Left cardiac atrium (tissue), 4 donors: ENCODE results near the gene CNPY4. TPM values are rescaled to one million over a fixed set of nuclear protein-coding genes. Genes with fewer than 3 reads are reported as not detected.
"Not testable (repeated sequence)": the region's sequence is repeated elsewhere in the genome, so short reads cannot be mapped to it uniquely, and the experiment has no call there.

Experiments used
- ATAC-seq, 2 donors: fragments of 200-7000 bp; cut with Tn5 transposase; one replicate each; pipeline ENCODE4 v1.9.1; 2020; ENCODE audit warnings: mild to moderate bottlenecking in 2 of 2, moderate library complexity in 2 of 2
- DNase-seq: peaks from one replicate; pipeline ENCODE4 v3.0.0-alpha.2; 2020
- intact Hi-C, 2 donors: fragments of 100-400 bp; cut with DNase I; formaldehyde crosslinking; loops; one replicate each; pipeline versions ENCODE4 v1.14.1 to v1.15.1; 2022 to 2023
- total RNA-seq, 2 donors: library from RNA; stranded (reverse); fragmentation: NEBNext Ultra II Directional; extraction: Animal tissue kit (Norgen Biotek cat#: 25700); gene quantifications; one replicate each; pipeline ENCODE4 v1.2.1, GENCODE V29; 2021
- donor health status: DM: no; HTN: yes; CAD: no.
- donor health status: DM: no; HTN: yes; CAD: no; lungs with severe emphysema.
- donor health status: DM: yes; HTN: yes; CAD: no.
- donor health status: Dilated cardiomyopathy.

Gene CNPY4
- total RNA-seq, 2 donors from 2014 or later: 9.0 to 13.3 TPM

GRCh38 chr7:100109521-100110163, 9.8 kb upstream of the CNPY4 start:
- DNase-seq (no peak), ATAC-seq (no peak)
- intact Hi-C loops: no loop called here

GRCh38 chr7:100111156-100111555, 8.3 kb upstream of the CNPY4 start:
- ATAC-seq (no peak), DNase-seq (no peak)
- intact Hi-C loops: no loop called here

DNA sequence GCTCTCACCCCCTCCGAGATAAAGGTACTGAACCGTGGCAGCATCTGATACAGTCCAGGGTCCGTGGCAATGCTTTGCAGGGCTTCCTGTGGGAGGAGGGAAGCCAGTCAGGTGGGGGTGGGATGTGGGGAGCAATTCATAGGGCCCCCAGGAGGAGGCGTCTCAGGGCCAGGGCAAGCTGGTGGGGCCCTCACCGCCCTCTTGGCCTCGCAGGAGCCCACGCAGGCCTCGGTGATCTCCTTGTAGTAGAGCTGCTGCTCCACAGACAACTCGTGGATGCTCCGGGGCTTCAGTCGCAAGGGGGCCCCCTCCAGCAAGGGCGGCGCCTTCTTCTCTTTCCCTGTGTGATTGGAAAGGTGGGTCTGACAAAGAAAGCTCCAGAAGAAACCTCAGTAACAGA, 7.5 kb upstream of the CNPY4 start:
- DNase-seq (no peak), ATAC-seq (no peak)
- intact Hi-C loops: no loop called here

DNA sequence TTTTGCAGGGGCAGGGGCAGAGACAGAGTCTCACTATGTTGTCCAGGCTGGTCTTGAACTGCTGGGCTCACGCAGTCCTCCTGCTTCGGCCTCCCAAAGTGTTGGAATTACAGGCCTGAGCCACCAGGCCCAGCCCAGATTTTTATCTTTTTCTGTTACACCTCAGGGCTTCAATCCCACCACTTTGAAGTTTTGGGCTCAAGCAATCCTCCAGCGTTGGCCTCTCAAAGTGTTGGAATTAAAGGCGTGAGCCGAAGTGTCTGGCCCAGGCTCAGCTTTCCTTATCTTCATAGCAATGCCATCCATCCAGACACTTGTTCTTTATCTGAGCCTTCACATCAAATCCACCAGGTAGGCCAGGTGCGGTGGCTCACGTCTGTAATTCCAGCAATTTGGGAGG, 4.4 kb upstream of the CNPY4 start:
- intact Hi-C loops: no loop called here
- DNase-seq (no peak), ATAC-seq (no peak)

DNA sequence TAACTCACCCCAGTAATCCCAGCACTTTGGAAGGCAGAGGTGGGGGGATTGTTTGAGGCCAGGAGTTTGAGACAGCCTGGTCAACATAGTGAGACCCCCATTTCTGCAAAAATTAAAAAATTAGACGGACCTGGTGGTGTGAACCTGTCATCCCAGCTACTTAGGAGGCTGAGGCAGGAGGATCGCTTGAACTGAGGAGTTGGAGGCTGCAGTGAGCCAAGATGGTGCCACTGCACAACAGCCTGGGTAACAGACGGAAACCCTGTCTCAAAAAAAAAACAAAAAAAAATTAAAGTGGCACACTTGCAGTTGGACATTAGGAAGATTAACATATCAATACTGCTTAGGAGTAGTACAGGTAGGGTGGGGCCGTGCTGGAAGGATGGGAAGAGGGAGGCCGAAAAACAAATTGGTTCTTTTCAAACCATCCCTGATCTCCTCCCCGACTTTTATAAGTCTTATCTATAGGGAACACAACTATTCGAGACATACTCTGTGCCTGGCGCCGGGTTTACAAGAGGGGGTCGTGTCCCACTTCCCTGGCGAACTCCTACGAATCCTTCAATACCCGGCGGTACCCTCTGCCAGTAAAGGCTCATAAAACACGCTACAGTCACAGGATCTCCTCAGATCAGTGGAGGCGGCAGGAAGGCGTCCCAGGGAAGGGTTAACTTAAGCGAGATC, 904 bp upstream of the CNPY4 start:
- intact Hi-C loops: no loop called here
- ATAC-seq (no peak), DNase-seq (no peak)

GRCh38 chr7:100119970-100120732, 717 bp downstream of the CNPY4 start:
- intact Hi-C loops: no loop called here
- peak; percentile 75 to 77 for ATAC-seq
- DNase-seq: peak; percentile 61

GRCh38 chr7:100120733-100121036, 1.3 kb downstream of the CNPY4 start:
- intact Hi-C loops: no loop called here
- ATAC-seq (no peak), DNase-seq (no peak)

DNA sequence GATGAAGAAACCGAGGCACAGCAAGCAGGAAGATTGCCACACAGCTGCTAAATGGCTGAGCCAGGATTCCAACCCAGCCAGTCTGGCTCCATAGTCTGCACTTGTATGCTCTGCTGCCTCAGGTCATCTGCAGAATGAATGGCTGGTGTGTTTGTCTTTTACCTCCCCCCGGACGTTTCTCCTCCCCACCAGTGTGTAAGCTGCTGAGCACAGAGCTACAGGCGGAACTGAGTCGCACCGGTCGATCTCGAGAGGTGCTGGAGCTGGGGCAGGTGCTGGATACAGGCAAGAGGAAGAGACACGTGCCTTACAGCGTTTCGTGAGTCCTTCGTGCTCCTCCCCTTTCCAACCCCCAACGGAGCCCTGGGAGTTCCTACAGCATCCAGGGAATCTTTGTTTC, 2.6 kb downstream of the CNPY4 start:
- DNase-seq: no peak
- no peak for ATAC-seq
- intact Hi-C loops: no loop called here

DNA sequence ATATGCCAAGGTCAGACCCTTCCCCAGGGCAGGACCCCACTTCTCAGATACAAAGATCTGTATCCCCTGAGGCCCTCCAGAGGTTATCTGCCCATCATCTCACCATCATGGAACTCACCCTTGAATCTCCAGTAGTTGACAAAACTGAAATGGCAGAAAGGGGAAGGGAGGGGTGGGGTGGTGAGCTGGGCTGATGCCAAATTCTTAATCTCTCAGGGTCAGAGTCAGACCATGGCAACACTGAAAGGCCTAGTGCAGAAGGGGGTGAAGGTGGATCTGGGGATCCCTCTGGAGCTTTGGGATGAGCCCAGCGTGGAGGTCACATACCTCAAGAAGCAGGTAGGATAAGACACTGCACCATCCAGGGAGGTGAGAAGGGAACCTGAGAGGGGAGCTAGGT, 3.1 kb downstream of the CNPY4 start:
- intact Hi-C loops: no loop called here
- ATAC-seq (no peak), DNase-seq (no peak)

- DNase-seq: no peak
- intact Hi-C loops: no loop called here
Measured at GRCh38 chr7:100124301-100125230, 5.1 kb downstream of the CNPY4 start.

GRCh38 chr7:100126239-100126930, 7.0 kb downstream of the CNPY4 start:
- ATAC-seq (peak in 1 of 2 donors; percentile 38), DNase-seq (no peak)
- intact Hi-C loops: no loop called here

More at GRCh38 chr7:100124301-100125230, 5.1 kb downstream of the CNPY4 start:
- no peak for ATAC-seq

DNA sequence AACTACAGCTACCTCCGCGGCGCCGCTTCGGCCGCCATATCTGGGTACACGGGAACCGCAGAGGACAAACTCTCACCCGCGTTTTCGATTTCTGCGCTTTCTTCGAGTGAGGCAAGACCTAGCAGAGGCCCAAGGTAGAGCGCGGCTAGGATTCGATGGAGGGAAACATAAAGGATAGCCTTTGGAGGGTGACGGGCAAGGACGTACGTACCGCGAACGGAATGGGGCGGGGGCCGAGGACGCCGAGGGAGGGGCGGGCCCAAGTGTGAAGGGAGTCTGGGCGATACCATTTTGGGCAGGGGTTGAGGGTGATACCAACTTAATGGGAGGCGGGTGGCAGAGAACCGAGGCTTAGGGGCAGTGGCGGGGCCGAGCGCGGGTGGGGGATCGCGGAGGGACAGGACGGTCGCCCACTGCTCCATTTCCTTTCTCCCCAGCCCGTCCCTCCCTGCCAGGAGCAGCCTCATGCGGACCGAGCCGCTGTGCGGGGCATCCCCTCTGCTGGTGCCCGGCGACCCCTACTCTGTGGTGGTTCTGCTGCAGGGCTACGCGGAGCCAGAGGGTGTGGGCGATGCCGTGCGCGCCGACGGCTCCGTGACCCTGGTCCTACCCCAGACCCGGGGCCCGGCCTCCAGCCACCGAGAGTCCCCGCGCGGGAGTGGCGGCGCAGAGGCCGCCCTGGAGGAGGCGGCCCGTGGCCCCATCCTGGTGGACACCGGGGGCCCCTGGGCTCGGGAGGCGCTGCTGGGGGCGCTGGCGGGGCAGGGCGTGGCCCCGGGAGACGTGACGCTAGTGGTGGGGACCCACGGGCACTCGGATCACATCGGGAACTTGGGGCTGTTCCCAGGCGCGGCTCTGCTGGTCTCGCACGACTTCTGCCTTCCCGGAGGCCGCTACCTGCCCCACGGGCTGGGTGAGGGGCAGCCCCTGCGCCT, 7.8 kb downstream of the CNPY4 start, which contains the start of gene MBLAC1:
TSS of gene MBLAC1 (plus strand) at position 37 of the 935 bp plus-strand sequence. CDS start at position 466, 429 bp downstream.
- intact Hi-C loops: no loop called here
- DNase-seq (peak; percentile 92), ATAC-seq (peak; percentile 95 to 96)

DNA sequence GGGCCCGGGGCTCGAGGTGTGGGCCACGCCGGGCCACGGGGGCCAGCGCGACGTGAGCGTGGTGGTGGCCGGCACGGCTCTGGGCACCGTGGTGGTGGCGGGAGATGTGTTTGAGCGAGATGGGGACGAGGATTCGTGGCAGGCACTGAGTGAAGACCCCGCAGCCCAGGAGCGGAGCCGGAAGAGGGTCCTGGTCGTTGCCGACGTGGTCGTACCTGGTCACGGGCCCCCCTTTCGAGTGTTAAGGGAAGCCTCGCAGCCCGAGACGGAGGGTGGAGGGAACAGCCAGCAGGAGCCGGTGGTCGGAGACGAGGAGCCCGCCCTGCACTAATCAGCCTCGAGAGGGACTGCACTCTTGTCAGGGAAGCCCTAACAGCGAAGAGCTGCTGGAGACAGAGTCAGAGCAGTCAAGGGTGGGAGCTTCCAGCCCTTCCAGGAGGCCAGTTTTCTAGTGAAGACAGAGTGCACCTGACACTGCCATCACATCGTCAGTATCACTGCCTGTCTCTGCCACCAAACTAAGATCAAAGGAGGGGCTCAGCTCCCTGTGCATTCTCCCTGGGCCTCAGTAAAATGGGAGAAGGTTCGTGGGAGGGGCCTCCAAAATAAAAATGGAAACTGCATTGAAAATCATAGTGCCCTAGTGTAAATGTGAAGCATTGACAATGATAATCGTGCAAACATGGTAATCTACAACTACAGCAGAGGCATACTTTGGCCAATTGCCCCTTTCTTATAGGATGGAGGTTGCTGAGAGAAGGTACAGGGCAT, 8.6 kb downstream of the CNPY4 start:
- DNase-seq (no peak), ATAC-seq (peak; percentile 7 to 12)
- intact Hi-C loops: no loop called here

DNA sequence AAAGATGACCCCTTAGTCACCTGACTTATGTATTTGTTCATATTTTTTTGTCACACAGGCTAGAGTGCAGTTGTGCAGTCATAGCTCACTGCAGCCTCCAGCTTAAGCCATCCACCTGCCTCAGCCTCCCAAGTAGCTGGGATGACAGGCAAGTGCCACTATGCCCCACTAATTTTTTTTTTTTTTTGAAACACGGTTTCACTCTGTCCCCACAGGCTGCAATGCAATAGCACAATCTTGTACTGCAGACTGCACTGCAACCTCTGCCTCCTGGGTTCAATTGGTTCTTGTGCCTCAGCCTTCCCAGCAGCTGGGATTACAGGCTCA, 9.2 kb downstream of the CNPY4 start:
- DNase-seq: no peak
- intact Hi-C loops: no loop called here

DNA sequence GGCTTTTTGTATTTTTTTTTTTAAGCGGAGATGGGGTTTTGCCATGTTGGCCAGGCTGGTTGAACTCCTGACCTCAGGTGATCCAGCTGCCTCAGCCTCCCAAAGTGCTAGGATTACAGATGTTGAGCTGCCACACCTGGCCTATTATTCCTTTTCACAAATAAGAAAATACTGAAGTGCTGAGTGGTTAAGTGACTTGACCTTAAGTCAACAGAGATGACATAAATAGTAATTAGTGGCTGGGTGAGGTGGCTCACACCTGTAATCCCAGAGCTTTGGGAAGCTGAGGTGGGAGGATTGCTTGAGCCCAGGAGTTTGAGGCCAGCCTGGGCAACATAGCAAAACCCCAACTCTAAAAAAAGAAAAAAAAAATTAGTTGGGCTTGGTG, 10.8 kb downstream of the CNPY4 start:
- intact Hi-C loops: loop anchor here (5.0 to 10.0 kb wide), 4 partner anchors 82 to 138 kb away; partner anchors contain the start of gene PVRIG (in 1 of the 2)
- not testable (repeated sequence) for DNase-seq, ATAC-seq

More for the DNA sequence above, 9.2 kb downstream of the CNPY4 start:
- ATAC-seq: no peak

GRCh38 chr7:100130608-100131453, 11.4 kb downstream of the CNPY4 start:
- intact Hi-C loops: loop anchor here (5.0 to 10.0 kb wide), 4 partner anchors 81 to 139 kb away; partner anchors contain the start of gene PVRIG (in 1 of the 2)
- no peak for ATAC-seq
- peak; percentile 80 for DNase-seq
